Esophagus muscularis mucosa (tissue), 4 donors: ENCODE data around the gene GPSM1. TPM values are rescaled to one million over a fixed set of nuclear protein-coding genes. Genes with fewer than 3 reads are reported as not detected.

Experiments
- DNase-seq: peaks from one replicate; pipeline ENCODE4 v3.0.0-alpha.2; 2017; ENCODE audit errors: extremely low spot score
- H3K27ac ChIP-seq, 4 donors: fragments of 200-600 bp; sonication (generic); replicated peaks in 1 of 4; 1 replicate in 3 of 4; 2 replicates in 1 of 4; pipeline ENCODE4 v1.5.1; 2016 to 2019; ENCODE audit warnings: mild to moderate bottlenecking in 1 of 4
- H3K27me3 ChIP-seq, 4 donors: fragments of 200-600 bp; sonication (generic); one replicate each; pipeline versions ENCODE4 v1.5.1 to v1.6.0; 2016 to 2019
- H3K36me3 ChIP-seq, 4 donors: fragments of 200-600 bp; sonication (generic); one replicate each; pipeline ENCODE4 v1.5.1; 2016 to 2019
- H3K4me1 ChIP-seq, 4 donors: fragments of 200-600 bp; sonication (generic); one replicate each; pipeline ENCODE4 v1.5.1; 2016 to 2019
- H3K4me3 ChIP-seq, 4 donors: fragments of 200-600 bp; sonication (generic); 1 replicate in 2 of 4; 2 replicates in 2 of 4; pipeline ENCODE4 v1.5.1; 2016 to 2019; ENCODE audit warnings: mild to moderate bottlenecking in 4 of 4, moderate library complexity in 1 of 4
- H3K9me3 ChIP-seq, 4 donors: fragments of 200-600 bp; sonication (generic); 1 replicate in 3 of 4; 2 replicates in 1 of 4; pipeline ENCODE4 v1.5.1; 2016 to 2019
- EP300 ChIP-seq: sonication (generic); formaldehyde crosslinking; IDR thresholded peaks from one replicate; pipeline ENCODE4 v1.6.1; 2017; ENCODE audit warnings: antibody characterized with exemption
- POLR2A ChIP-seq: fragments of 450-650 bp; IDR thresholded peaks from one replicate; pipeline ENCODE4 v1.6.1; 2017; ENCODE audit warnings: antibody characterized with exemption, moderate library complexity, mild to moderate bottlenecking, low read depth
- POLR2AphosphoS5 ChIP-seq, 2 donors: sonication (generic); formaldehyde crosslinking; IDR thresholded peaks; one replicate each; pipeline ENCODE4 v1.6.1; 2017; ENCODE audit warnings: antibody characterized with exemption in 2 of 2
- WGBS: methylation state at CpG from one replicate; pipeline ENCODE4 v1.1.5; 2018; 5-methylcytosine and 5-hydroxymethylcytosine counted together
- intact Hi-C: fragments of 100-400 bp; cut with DNase I; formaldehyde crosslinking; loops from one replicate; pipeline ENCODE4 v1.15.1; 2023
- total RNA-seq, 4 donors: library from RNA; depleted of rRNA; stranded (reverse); fragments of >200 nt; gene quantifications; one replicate each; pipeline versions ENCODE4 v1.1.0 to v1.2.1, GENCODE V29; 2016
- TF ChIP-seq, protein P1 (sequence below), 3 experiments: fragments of 200-600 bp in 2 of 3; fragments of 450-650 bp in 1 of 3; sonication (generic) in 2 of 3; IDR thresholded peaks; one replicate each; pipeline ENCODE4 v1.5.1; 2017 to 2019; ENCODE audit warnings: antibody characterized with exemption in 3 of 3, mild to moderate bottlenecking in 2 of 3, moderate library complexity in 1 of 3

The GPSM1 gene
- total RNA-seq, 4 donors from 2014 or later = 8.3 to 18.5 (median 16.3) TPM

DNA sequence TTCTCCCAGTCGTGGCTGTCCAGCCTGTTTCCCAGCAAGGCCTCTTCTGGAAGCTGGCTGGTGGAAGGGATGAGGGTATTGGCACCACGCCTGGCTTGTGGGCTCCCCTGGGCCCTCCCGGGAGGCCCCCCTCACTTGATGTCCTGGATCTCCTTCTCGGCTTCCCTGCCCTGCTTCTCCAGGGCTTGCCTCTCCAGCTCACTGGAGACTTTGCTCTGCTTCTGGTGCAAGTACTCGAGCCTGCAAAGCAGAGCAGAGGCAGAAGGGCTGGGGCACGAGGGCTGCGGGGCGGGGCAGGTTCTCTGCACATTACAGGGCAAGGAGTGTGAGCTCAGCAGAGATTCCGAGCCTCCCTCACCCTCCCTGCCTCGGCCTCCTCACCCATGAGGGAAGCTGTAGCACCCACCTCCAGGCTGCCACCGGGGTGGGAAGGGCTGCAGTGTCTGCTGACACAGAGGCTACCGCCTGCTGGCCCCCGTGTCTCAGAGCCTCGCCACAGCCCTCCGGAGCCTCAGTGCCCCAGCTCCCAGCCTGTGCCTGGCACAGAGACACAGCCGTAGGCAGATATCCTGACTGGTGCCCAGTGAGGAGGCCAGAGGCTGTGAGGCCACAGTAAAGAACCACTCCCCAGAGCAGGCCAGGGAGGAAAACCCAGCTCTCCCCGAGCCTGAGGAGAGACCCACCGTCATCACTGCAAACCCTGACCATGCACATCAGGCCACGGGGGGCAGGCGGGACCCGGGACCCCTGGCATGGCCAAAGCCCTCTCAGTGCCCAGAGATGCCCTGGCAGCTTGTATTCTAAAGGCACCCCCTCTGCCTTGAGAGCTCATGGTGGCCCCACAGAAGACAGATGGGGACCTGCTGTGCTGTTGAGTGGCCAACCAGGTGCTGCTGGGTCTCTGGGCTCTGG is 65.5 kb downstream of the GPSM1 start:
- no peak for DNase-seq
- intact Hi-C loops = no loop called here
- H3K9me3 ChIP-seq = no peaks in the 10 kb centered on the region
- H3K4me3 ChIP-seq = no peak overlapping the region
- no peaks in the 10 kb centered on the region for H3K4me1 ChIP-seq
- no peak overlapping the region for H3K27ac ChIP-seq
- no peak for TF ChIP-seq EP300
- H3K36me3 ChIP-seq = peaks cover 55 to 99% (median 91%) of the 10 kb centered on the region in 4 donors
- 84% methylated on average over 18 of the region's 21 CpGs for WGBS
- no peaks in the 10 kb centered on the region for H3K27me3 ChIP-seq

DNA sequence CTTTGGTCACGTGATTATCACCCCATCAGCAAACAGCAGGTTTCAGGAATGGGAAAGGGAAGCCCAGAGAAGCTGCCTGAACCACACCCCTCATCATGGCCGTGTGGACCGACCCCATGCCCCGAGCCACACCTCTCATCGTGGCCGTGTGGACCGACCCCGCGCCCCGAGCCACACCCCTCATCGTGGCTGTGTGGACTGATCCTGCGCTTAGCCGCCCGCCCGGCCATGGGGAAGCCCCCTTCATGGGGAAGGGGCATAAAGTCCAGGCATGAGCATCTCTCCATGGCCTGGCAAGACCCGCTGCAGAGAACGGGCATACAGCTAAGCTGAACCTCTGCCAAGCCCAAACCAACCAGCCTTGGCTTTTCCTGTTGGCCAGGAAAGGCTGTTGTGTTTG is 66.2 kb downstream of the GPSM1 start:
- no peak for DNase-seq
- 78% methylated on average over 6 of the region's 17 CpGs for WGBS
- TF ChIP-seq EP300 (no peak), POLR2A (no peak), POLR2AphosphoS5 (IDR thresholded peaks at IDR 0.05) (no peak)
- TF ChIP-seq, protein P1, sequence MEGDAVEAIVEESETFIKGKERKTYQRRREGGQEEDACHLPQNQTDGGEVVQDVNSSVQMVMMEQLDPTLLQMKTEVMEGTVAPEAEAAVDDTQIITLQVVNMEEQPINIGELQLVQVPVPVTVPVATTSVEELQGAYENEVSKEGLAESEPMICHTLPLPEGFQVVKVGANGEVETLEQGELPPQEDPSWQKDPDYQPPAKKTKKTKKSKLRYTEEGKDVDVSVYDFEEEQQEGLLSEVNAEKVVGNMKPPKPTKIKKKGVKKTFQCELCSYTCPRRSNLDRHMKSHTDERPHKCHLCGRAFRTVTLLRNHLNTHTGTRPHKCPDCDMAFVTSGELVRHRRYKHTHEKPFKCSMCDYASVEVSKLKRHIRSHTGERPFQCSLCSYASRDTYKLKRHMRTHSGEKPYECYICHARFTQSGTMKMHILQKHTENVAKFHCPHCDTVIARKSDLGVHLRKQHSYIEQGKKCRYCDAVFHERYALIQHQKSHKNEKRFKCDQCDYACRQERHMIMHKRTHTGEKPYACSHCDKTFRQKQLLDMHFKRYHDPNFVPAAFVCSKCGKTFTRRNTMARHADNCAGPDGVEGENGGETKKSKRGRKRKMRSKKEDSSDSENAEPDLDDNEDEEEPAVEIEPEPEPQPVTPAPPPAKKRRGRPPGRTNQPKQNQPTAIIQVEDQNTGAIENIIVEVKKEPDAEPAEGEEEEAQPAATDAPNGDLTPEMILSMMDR (IDR thresholded peaks at IDR 0.05) = no peak

DNA sequence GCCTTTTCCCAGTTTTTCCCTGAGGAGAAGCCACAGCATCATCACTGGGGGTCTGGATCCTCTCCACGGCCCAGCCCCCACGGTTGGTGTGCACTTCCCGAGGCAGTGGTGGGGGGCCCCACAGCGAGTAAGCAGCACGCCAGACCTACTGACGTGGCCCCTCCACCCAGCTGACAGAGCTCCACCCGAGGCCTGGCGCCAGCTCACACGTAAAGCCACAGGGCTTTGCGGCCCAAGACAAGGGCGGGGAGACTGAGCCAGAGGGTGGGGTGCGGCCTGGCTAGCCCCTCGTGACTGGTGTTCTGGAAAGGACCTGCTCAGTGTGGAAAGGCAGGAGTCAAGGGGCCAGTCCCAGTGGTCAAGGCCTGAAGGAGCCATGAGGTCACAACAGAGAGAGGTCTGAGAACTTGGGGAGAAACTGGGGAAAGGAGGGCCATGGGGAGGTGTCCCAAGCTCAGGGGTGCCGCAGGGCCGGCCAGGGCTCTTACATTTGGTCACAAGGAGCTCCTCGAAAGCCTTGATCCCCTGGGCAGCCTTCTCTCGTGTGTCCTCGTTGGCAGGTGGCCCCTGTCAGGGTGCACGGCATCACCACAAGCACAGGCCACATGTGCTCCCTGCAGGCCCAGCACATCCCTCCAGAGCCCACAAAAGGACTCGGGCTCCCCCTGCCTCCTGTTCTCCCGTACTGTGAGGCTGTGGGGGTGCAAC is 67.1 kb downstream of the GPSM1 start:
- Histone ChIP-seq H3K4me3 (no peak overlapping the region), H3K4me1 (peaks cover 12 to 15% (median 15%) of the 10 kb centered on the region in 4 donors), H3K9me3 (no peaks in the 10 kb centered on the region), H3K27ac (no peak overlapping the region), H3K27me3 (no peaks in the 10 kb centered on the region), H3K36me3 (peaks cover 49 to 89% (median 81%) of the 10 kb centered on the region in 4 donors)
- no peak for TF ChIP-seq EP300
- no peak for DNase-seq
- intact Hi-C loops = loop anchor here (5.0 kb wide), 1 partner anchor 57 kb away; no protein-coding TSS in a partner anchor
- 92% methylated on average over 9 of the region's 21 CpGs for WGBS

More for the DNA sequence above, 66.2 kb downstream of the GPSM1 start:
- no peaks in the 10 kb centered on the region for H3K27me3 ChIP-seq
- no peaks in the 10 kb centered on the region for H3K9me3 ChIP-seq
- H3K4me1 ChIP-seq = peaks cover 2 to 6% (median 5%) of the 10 kb centered on the region in 4 donors
- peaks cover 50 to 98% (median 89%) of the 10 kb centered on the region in 4 donors for H3K36me3 ChIP-seq
- H3K27ac ChIP-seq = no peak overlapping the region
- no peak overlapping the region for H3K4me3 ChIP-seq
- intact Hi-C loops = no loop called here

DNA sequence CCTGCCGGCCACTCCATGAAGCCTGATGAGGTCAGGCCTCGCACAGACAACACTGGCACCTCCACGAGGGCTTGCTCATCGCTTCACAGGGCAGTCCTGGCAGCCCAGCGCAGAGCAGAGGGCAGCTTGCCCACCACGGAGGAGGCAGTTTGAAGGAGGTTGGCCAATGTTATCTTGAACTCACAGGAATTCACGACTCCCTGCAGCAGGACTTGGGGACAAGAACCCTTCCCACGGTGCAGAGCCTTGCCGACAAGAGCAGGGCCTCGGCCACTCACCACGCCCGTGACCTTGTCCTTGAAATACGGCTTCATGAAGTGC is 67.6 kb downstream of the GPSM1 start:
- Histone ChIP-seq H3K4me1 (peaks cover 12 to 18% (median 17%) of the 10 kb centered on the region in 4 donors), H3K27ac (no peak overlapping the region), H3K36me3 (peaks cover 49 to 84% (median 76%) of the 10 kb centered on the region in 4 donors), H3K27me3 (no peaks in the 10 kb centered on the region), H3K4me3 (no peak overlapping the region), H3K9me3 (no peaks in the 10 kb centered on the region)
- TF ChIP-seq POLR2A (no peak), EP300 (no peak), POLR2AphosphoS5 (IDR thresholded peaks at IDR 0.05) (no peak)
- TF ChIP-seq, protein P1 (IDR thresholded peaks at IDR 0.05) = no peak
- no peak for DNase-seq
- 97% methylated on average over 11 of the region's 13 CpGs for WGBS
- intact Hi-C loops = loop anchor here (5.0 kb wide), 1 partner anchor 58 kb away; no protein-coding TSS in a partner anchor

DNA sequence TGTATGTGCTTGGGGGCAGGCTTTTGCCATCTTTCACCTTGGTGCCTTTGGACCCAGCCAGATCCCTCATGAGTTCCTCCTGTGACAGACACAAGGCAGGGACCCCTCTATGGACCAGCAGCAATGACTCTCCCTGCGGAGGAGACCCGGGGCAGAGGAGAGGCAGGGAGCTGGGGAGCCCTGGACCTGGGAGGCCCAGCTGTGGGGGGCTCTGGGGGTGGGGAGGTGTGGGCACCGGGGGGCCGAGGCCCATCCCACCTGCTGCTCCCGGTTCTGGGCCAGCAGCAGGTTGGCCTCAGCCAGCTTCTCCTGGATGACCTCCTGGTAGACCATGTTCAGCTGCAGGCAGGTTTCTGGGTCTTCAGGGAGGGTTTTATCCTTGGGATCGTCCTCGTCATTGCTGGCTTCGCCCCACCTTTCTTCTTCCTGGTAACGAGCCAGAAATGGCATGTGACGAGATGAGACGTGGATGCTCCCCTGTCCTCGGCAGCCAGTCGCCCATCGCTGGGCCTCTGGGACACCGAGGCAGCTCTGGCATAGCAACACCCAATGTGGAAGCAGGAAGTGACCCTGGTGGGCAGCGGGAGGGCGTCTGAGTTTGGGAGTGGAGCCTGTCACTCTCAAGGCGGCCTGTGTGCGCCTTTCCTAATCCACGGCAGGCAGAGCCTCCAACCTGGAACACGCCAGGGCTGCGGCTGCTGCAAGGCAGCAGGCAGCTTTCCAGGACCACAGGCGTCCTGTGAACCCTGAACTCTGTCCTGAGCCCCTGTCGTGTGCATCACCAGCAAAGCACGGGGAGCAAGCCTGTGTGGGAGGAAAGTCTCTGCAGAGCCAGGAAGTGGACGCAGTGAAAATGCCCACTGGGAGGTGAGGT is 68.2 kb downstream of the GPSM1 start:
- H3K36me3 ChIP-seq = peaks cover 49 to 79% (median 74%) of the 10 kb centered on the region in 4 donors
- H3K27me3 ChIP-seq = no peaks in the 10 kb centered on the region
- no peak for DNase-seq
- intact Hi-C loops = loop anchor here (5.0 kb wide), 1 partner anchor 58 kb away; no protein-coding TSS in a partner anchor
- TF ChIP-seq EP300 (no peak), POLR2A (no peak), POLR2AphosphoS5 (IDR thresholded peaks at IDR 0.05) (no peak)
- TF ChIP-seq, protein P1 (IDR thresholded peaks at IDR 0.05) = no peak
- no peak overlapping the region for H3K27ac ChIP-seq
- H3K4me1 ChIP-seq = peaks cover 16 to 23% (median 21%) of the 10 kb centered on the region in 4 donors
- 91% methylated on average over 18 of the region's 26 CpGs for WGBS
- H3K4me3 ChIP-seq = no peak overlapping the region
- no peaks in the 10 kb centered on the region for H3K9me3 ChIP-seq
